GM12874 (cell line): ENCODE results near the gene OR56B4.
"Not testable (repeated sequence)": the region's sequence is repeated elsewhere in the genome, so short reads cannot be mapped to it uniquely, and the experiment has no call there.

Experiments
- TF ChIP-seq, protein P1 (sequence below): IDR thresholded peaks from 2 replicates; pipeline ENCODE4 v1.5.1; 2011; ENCODE audit warnings: low read depth, mild to moderate bottlenecking, control low read depth, low read length, moderate library complexity; ENCODE audit not compliant: insufficient read depth

OR56B4 gene, protein sequence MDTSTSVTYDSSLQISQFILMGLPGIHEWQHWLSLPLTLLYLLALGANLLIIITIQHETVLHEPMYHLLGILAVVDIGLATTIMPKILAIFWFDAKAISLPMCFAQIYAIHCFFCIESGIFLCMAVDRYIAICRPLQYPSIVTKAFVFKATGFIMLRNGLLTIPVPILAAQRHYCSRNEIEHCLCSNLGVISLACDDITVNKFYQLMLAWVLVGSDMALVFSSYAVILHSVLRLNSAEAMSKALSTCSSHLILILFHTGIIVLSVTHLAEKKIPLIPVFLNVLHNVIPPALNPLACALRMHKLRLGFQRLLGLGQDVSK

DNA sequence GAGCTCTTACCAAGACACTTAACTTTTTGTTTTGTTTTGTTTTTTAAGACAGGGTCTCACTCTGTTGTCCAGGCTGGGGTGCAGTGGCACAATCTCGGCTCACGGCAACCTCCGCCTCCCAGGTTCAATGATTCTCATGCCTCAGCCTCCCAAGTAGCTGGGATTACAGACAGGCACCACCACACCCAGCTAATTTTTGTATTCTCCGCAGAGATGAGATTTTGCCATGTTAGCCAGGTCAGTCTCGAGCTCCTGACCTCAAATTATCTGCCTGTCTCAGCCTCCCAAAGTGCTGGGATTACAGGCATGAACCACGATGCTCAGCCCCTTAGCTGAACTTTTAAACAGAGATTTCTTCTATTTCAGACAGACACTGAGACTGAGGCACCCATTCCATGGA, at the start of gene OR56B4:
TSS of gene OR56B4 (plus strand) at position 301 of the 400 bp plus-strand sequence. CDS start at position 396, 95 bp downstream.
- TF ChIP-seq, protein P1, sequence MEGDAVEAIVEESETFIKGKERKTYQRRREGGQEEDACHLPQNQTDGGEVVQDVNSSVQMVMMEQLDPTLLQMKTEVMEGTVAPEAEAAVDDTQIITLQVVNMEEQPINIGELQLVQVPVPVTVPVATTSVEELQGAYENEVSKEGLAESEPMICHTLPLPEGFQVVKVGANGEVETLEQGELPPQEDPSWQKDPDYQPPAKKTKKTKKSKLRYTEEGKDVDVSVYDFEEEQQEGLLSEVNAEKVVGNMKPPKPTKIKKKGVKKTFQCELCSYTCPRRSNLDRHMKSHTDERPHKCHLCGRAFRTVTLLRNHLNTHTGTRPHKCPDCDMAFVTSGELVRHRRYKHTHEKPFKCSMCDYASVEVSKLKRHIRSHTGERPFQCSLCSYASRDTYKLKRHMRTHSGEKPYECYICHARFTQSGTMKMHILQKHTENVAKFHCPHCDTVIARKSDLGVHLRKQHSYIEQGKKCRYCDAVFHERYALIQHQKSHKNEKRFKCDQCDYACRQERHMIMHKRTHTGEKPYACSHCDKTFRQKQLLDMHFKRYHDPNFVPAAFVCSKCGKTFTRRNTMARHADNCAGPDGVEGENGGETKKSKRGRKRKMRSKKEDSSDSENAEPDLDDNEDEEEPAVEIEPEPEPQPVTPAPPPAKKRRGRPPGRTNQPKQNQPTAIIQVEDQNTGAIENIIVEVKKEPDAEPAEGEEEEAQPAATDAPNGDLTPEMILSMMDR = not testable (repeated sequence)

GRCh38 chr11:6061475-6061874, 46.0 kb upstream of the OR56B4 start:
- TF ChIP-seq, protein P1 = no peak

GRCh38 chr11:6062691-6063358, 44.7 kb upstream of the OR56B4 start:
- TF ChIP-seq, protein P1 = no peak

DNA sequence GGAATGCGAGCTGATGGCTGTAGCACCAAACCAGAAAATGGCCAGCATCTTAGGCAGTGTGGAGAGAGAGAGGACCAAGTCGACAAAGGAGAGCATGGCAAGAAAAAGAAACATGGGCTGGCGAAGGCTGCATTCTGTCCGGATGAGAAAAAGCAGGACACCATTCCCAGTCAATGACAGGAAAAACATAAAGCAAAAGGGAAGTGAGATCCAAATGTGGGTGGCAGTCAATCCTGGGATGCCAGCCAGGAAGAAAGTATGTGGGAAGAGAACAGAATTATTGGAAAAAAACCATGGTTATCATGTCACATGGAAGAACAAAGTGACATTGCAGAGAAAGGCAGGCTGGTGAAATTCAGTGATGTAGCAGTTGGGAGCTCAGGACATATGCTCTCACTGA, 40.0 kb upstream of the OR56B4 start:
- TF ChIP-seq, protein P1 = no peak

DNA sequence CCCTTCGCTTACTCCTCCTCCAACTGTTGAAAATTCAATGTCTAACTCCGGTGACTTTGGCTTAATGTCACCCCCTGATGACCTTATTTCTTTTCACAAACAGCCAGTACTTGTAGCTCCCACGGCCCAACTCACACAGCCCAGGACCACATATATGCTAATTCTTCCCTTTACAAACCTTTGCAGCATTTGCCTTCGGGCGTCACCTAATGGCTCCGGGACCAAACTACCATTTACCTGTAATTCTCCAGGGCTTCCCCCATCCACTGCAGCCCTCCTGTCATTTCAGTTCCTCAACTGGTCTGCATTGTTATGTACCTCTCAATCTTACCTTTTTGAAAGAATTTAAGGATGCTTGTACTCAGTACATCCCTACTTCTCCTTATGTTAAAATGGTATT, 29.8 kb upstream of the OR56B4 start:
- TF ChIP-seq, protein P1 = no peak

GRCh38 chr11:6079463-6079862, 28.0 kb upstream of the OR56B4 start:
- TF ChIP-seq, protein P1 = no peak

GRCh38 chr11:6083129-6083528, 24.4 kb upstream of the OR56B4 start:
- TF ChIP-seq, protein P1 = no peak
